Peyer's patch (tissue), 4 donors: ENCODE results near the gene EQTN. TPM values are rescaled to one million over a fixed set of nuclear protein-coding genes. Genes with fewer than 3 reads are reported as not detected.
A peak's percentile ranks its signal among the peaks of the same experiment; 100 is the strongest.
"Not testable (repeated sequence)": the region's sequence is repeated elsewhere in the genome, so short reads cannot be mapped to it uniquely, and the experiment has no call there.

Experiments used
- DNase-seq, 3 donors: peaks; one replicate each; pipeline ENCODE4 v3.0.0-alpha.2; 2017 to 2019
- H3K27ac ChIP-seq, 4 donors: fragments of 200-600 bp; sonication (generic); one replicate each; pipeline ENCODE4 v1.5.1; 2016 to 2019
- H3K27me3 ChIP-seq, 2 donors: fragments of 200-600 bp; sonication (generic); one replicate each; pipeline ENCODE4 v1.5.1; 2019
- H3K36me3 ChIP-seq, 3 donors: fragments of 200-600 bp; sonication (generic); one replicate each; pipeline ENCODE4 v1.5.1; 2016 to 2019
- H3K4me1 ChIP-seq, 4 donors: fragments of 200-600 bp; sonication (generic); one replicate each; pipeline ENCODE4 v1.5.1; 2016 to 2019
- H3K4me3 ChIP-seq, 4 donors: fragments of 200-600 bp; sonication (generic); 1 replicate in 3 of 4; 2 replicates in 1 of 4; pipeline ENCODE4 v1.5.1; 2016 to 2019; ENCODE audit warnings: mild to moderate bottlenecking in 1 of 4
- H3K9me3 ChIP-seq, 4 donors: fragments of 200-600 bp; sonication (generic); one replicate each; pipeline ENCODE4 v1.5.1; 2016 to 2019; ENCODE audit warnings: mild to moderate bottlenecking in 1 of 4
- POLR2A ChIP-seq, 2 donors: fragments of 450-650 bp; IDR thresholded peaks; one replicate each; pipeline ENCODE4 v1.5.1; 2017; ENCODE audit warnings: antibody characterized with exemption in 2 of 2, mild to moderate bottlenecking in 2 of 2, moderate library complexity in 2 of 2
- total RNA-seq, 4 donors: library from RNA; depleted of rRNA; stranded (reverse); fragments of >200 nt; gene quantifications; one replicate each; pipeline ENCODE4 v1.1.0, GENCODE V29; 2016
- TF ChIP-seq, protein P1 (sequence below), 6 experiments: fragments of 450-650 bp in 4 of 6; fragments of 200-600 bp in 2 of 6; sonication (generic) in 1 of 6; IDR thresholded peaks; one replicate each; pipeline ENCODE4 v1.5.1; 2017 to 2019; ENCODE audit warnings: antibody characterized with exemption in 6 of 6, mild to moderate bottlenecking in 3 of 6, moderate library complexity in 1 of 6

EQTN gene
- total RNA-seq, 4 donors from 2014 or later: 1.9 to 2.3 TPM; not detected in 2

DNA sequence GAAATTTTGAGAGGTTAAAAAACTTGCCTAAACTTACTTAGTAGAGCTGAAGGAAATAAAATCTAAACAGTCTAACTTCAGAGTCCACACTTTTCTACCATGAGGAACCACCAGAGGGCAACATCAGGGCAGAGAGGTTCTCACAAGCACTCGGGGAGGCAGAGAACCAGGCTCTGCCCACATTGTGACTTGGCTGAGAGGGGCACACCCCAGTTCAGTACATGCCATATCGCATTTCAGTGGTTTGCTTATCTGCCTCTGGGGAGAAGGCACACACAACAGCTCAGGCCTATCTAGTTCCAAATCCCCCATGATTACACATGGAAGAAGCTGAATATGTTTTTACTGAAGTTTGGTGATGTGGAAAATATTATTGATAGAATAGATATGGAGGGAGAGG is 49.2 kb downstream of the EQTN start:
- peak in 1 of 3 donors; percentile 60 for DNase-seq
- no peak for TF ChIP-seq POLR2A (IDR thresholded peaks at IDR 0.05)
- TF ChIP-seq, protein P1, sequence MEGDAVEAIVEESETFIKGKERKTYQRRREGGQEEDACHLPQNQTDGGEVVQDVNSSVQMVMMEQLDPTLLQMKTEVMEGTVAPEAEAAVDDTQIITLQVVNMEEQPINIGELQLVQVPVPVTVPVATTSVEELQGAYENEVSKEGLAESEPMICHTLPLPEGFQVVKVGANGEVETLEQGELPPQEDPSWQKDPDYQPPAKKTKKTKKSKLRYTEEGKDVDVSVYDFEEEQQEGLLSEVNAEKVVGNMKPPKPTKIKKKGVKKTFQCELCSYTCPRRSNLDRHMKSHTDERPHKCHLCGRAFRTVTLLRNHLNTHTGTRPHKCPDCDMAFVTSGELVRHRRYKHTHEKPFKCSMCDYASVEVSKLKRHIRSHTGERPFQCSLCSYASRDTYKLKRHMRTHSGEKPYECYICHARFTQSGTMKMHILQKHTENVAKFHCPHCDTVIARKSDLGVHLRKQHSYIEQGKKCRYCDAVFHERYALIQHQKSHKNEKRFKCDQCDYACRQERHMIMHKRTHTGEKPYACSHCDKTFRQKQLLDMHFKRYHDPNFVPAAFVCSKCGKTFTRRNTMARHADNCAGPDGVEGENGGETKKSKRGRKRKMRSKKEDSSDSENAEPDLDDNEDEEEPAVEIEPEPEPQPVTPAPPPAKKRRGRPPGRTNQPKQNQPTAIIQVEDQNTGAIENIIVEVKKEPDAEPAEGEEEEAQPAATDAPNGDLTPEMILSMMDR (IDR thresholded peaks at IDR 0.05): peak in 4 of 6 experiments; percentile 39 to 56 (median 52)
- no peak overlapping the region for H3K4me3 ChIP-seq

DNA sequence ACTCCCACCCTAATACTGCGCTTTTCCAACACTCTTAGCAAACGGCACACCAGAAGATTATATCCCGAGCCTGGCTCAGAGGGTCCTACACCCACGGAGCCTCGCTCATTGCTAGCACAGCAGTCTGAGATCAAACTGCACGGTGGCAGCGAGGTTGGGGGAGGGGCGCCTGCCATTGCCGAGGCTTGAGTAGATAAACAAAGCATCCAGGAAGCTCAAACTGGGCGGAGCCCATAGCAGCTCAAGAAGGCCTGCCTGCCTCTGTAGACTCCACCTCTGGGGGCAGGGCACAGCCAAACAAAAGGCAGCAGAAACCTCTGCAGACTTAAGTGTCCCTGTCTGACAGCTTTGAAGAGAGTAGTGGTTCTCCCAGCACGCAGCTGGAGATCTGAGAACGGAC is 57.3 kb downstream of the EQTN start:
- not testable (repeated sequence) for H3K27me3 ChIP-seq, H3K9me3 ChIP-seq, DNase-seq, H3K4me3 ChIP-seq, H3K27ac ChIP-seq, H3K4me1 ChIP-seq, H3K36me3 ChIP-seq

More for the DNA sequence above, 49.2 kb downstream of the EQTN start:
- Histone ChIP-seq H3K27ac (no peak overlapping the region), H3K9me3 (no peaks in the 10 kb centered on the region), H3K27me3 (no peaks in the 10 kb centered on the region), H3K4me1 (no peaks in the 10 kb centered on the region), H3K36me3 (no peaks in the 10 kb centered on the region)

Other genes with a start within 250 kb of the EQTN start
- gene TEK, start 187.9 kb downstream of the EQTN start, total RNA-seq: 10 to 100 TPM in 1 of 4 donors, 1 to 10 TPM in 3; 3.0 to 22.3 (median 4.3) TPM
- not detected for gene IFNK, start 227.1 kb upstream of the EQTN start, total RNA-seq
- gene MOB3B, start 232.7 kb upstream of the EQTN start, total RNA-seq: 10 to 100 TPM; 24.8 to 65.7 (median 36.4) TPM